ENCODE data around the gene MRC2. TPM values are rescaled to one million over a fixed set of nuclear protein-coding genes. Genes with fewer than 3 reads are reported as not detected.
"Not testable (repeated sequence)": the region's sequence is repeated elsewhere in the genome, so short reads cannot be mapped to it uniquely, and the experiment has no call there.

MRC2 gene
- total and polyA plus RNA-seq, 9 of the 15 experiments (the other 6 are each of a cell fraction or from before 2014, with no cell fraction given), result 0.28 to 11.5 (median 6.6) TPM

- TF ChIP-seq, protein P1, sequence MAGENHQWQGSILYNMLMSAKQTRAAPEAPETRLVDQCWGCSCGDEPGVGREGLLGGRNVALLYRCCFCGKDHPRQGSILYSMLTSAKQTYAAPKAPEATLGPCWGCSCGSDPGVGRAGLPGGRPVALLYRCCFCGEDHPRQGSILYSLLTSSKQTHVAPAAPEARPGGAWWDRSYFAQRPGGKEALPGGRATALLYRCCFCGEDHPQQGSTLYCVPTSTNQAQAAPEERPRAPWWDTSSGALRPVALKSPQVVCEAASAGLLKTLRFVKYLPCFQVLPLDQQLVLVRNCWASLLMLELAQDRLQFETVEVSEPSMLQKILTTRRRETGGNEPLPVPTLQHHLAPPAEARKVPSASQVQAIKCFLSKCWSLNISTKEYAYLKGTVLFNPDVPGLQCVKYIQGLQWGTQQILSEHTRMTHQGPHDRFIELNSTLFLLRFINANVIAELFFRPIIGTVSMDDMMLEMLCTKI (IDR thresholded peaks at IDR 0.05; ENCODE audit: partially characterized antibody), result no peak
- TF ChIP-seq ZNF449 (CRISPR knock-in tag; IDR thresholded peaks at IDR 0.05) (no peak), ZNF316 (IDR thresholded peaks at IDR 0.05) (no peak), ZNF121 (CRISPR knock-in tag; conservative IDR thresholded peaks at IDR 0.05) (no peak)
These were observed 36.1 kb upstream of the MRC2 start (continued) for GRCh38 chr17:62591333-62591732.

GRCh38 chr17:62591822-62592221 lies 35.6 kb upstream of the MRC2 start:
- H2AFZ ChIP-seq (ENCODE audit: low read depth, low read length); H3K4me1 ChIP-seq (replicated peaks in 1 of 2; ENCODE audit: control insufficient read depth in 2 of 2, insufficient read depth in 2 of 2, low read length in 2 of 2); H3K9me1 ChIP-seq (ENCODE audit: control insufficient read depth, insufficient read depth, low read length); H3K79me2 ChIP-seq (ENCODE audit: control insufficient read depth, insufficient read depth, low read length); FAIRE-seq; H3K27me3 ChIP-seq (ENCODE audit: control insufficient read depth in 2 of 2, insufficient read depth in 2 of 2, low read length in 2 of 2); H3K9ac ChIP-seq (ENCODE audit: insufficient read depth in 1 of 2, low read depth in 2 of 2, low read length in 2 of 2); ATAC-seq; CTCF ChIA-PET (ENCODE audit: low intra/inter-chr PET ratio); intact Hi-C loops (cut with micrococcal nuclease); BruUV-seq (replicated peaks); H4K20me1 ChIP-seq (replicated peaks; ENCODE audit: control insufficient read depth, insufficient read depth, low read length); H3K4me3 ChIP-seq; DNase-seq (ENCODE audit: extremely low read depth in 1 of 4, low spot score in 3 of 4); in situ Hi-C loops (cut with MboI); H3K27ac ChIP-seq (ENCODE audit: extremely low read depth, low read depth, low read length); H3K4me2 ChIP-seq (ENCODE audit: insufficient read depth, low read length): not testable (repeated sequence)
- POLR2A ChIA-PET, result interaction anchor here (1.0 kb wide), 1 partner anchor 15 kb away, joined by 4 read pairs; no protein-coding TSS in a partner anchor
- H3K9me3 ChIP-seq (replicated peaks; ENCODE audit: control insufficient read depth, insufficient read depth, low read depth, low read length), result peaks cover 11% of the 10 kb centered on the region
- peaks cover 48% of the 10 kb centered on the region for H3K36me3 ChIP-seq (ENCODE audit: control insufficient read depth, insufficient read depth, low read length)
- WGBS (ENCODE audit: insufficient coverage, low coverage, missing lambda C conversion rate), result 94% methylated on average over 7 of the region's 11 CpGs

Data from K562 (cell line).